IMR-90 (cell line): ENCODE results near the gene IFT20.

Experiments
- CTCF ChIP-seq: conservative IDR thresholded peaks from 2 replicates; pipeline ENCODE4 v1.5.1; 2012; ENCODE audit warnings: mild to moderate bottlenecking, low read depth, low read length, improper control_type of control experiment
- ELK1 ChIP-seq: fragments of 150-350 bp; IDR thresholded peaks from 2 replicates; pipeline ENCODE4 v1.6.1; 2016; ENCODE audit warnings: low read depth, mild to moderate bottlenecking, low read length, moderate library complexity, borderline replicate concordance
- MAFK ChIP-seq: IDR thresholded peaks from 2 replicates; pipeline ENCODE4 v1.6.1; 2012; ENCODE audit warnings: low read depth, low read length, improper control_type of control experiment
- MAZ ChIP-seq: IDR thresholded peaks from 2 replicates; pipeline ENCODE4 v1.6.1; 2012; ENCODE audit warnings: low read depth, mild to moderate bottlenecking, low read length, improper control_type of control experiment, moderate library complexity, borderline replicate concordance
- MXI1 ChIP-seq: IDR thresholded peaks from 2 replicates; pipeline ENCODE4 v1.6.1; 2012; ENCODE audit warnings: low read depth, mild to moderate bottlenecking, low read length, moderate library complexity, borderline replicate concordance
- POLR2A ChIP-seq: IDR thresholded peaks from 2 replicates; pipeline ENCODE4 v1.6.1; 2012; ENCODE audit warnings: mild to moderate bottlenecking, low read depth, low read length
- RAD21 ChIP-seq: IDR thresholded peaks from 2 replicates; pipeline ENCODE4 v1.6.1; 2012; ENCODE audit warnings: low read length, improper control_type of control experiment
- RCOR1 ChIP-seq: IDR thresholded peaks from 2 replicates; pipeline ENCODE4 v1.6.1; 2012; ENCODE audit warnings: mild to moderate bottlenecking, low read length, improper control_type of control experiment; ENCODE audit not compliant: insufficient replicate concordance
- RFX5 ChIP-seq: IDR thresholded peaks from 2 replicates; pipeline ENCODE4 v1.8.0; 2012; ENCODE audit warnings: low read depth, mild to moderate bottlenecking, low read length, moderate library complexity
- SMC3 ChIP-seq: fragments of 150-350 bp; IDR thresholded peaks from 2 replicates; pipeline ENCODE4 v1.6.1; 2016; ENCODE audit warnings: low read depth, mild to moderate bottlenecking, antibody characterized with exemption, low read length, moderate library complexity
- USF2 ChIP-seq: fragments of 150-350 bp; IDR thresholded peaks from 2 replicates; pipeline ENCODE4 v1.6.1; 2017; ENCODE audit warnings: mild to moderate bottlenecking, antibody characterized with exemption, low read length, low read depth

GRCh38 chr17:28370035-28370743 is 34.9 kb upstream of the IFT20 start, which contains the start of gene VTN:
- no peak for TF ChIP-seq POLR2A
- no peak for TF ChIP-seq CTCF
- TF ChIP-seq MXI1, result no peak
- TF ChIP-seq RCOR1, result no peak
- no peak for TF ChIP-seq MAFK
- no peak for TF ChIP-seq RFX5
- TF ChIP-seq MAZ, result peak; percentile 40; the same call in 1 of the 2 replicates
- TF ChIP-seq RAD21, result no peak
- no peak for TF ChIP-seq SMC3
- TF ChIP-seq ELK1, result no peak
- TF ChIP-seq USF2, result no peak
